Motor neuron (in vitro differentiated cells): ENCODE measurements around the gene CDK10. TPM values are rescaled to one million over a fixed set of nuclear protein-coding genes. Genes with fewer than 3 reads are reported as not detected.

Source experiments
- ATAC-seq, 8 experiments: fragments of 200-7000 bp; cut with Tn5 transposase; replicated peaks in 6 of 8; 2 replicates each; pipeline ENCODE4 v1.8.0; 2021; ENCODE audit warnings: mild to moderate bottlenecking in 8 of 8, moderate library complexity in 8 of 8
- H3K27ac ChIP-seq, 2 donors: fragments of 250-450 bp; sonication (Bioruptor Pico); 2 replicates each; pipeline ENCODE4 v1.9.0; 2021; ENCODE audit warnings: antibody characterized with exemption in 2 of 2, mild to moderate bottlenecking in 2 of 2, moderate library complexity in 1 of 2
- H3K4me1 ChIP-seq, 2 donors: fragments of 250-450 bp; sonication (Bioruptor Pico); replicated peaks in 1 of 2; 2 replicates each; pipeline ENCODE4 v1.6.1; 2021; ENCODE audit warnings: antibody characterized with exemption in 2 of 2, mild to moderate bottlenecking in 2 of 2, moderate library complexity in 1 of 2
- H3K4me3 ChIP-seq, 5 donors: fragments of 250-450 bp; sonication (Bioruptor Pico); 2 replicates each; pipeline ENCODE4 v1.9.0; 2021; ENCODE audit warnings: antibody characterized with exemption in 5 of 5, mild to moderate bottlenecking in 5 of 5, moderate library complexity in 4 of 5
- WGBS, 10 experiments: fragments of 450-650 bp; shearing (Covaris generic); methylation state at CpG; one replicate each; pipeline ENCODE4 v1.0.0; 2022; 5-methylcytosine and 5-hydroxymethylcytosine counted together
- in situ Hi-C, 9 experiments: fragments of 400-800 bp; cut with MboI; loops; one replicate each; pipeline ENCODE4 v1.15.0; 2021; ENCODE audit warnings: low sequenced_read_pairs in 9 of 9, low pct_unique_long_range_greater_than_20kb in 2 of 9; ENCODE audit not compliant: unreplicated experiment in 9 of 9
- total RNA-seq, 8 experiments: library from RNA; unstranded; fragments of 300-600 nt; gene quantifications; 2 replicates each; pipeline versions ENCODE4 v1.2.3 to v1.2.4, GENCODE V29; 2022

Gene CDK10
- total RNA-seq, 8 experiments from 2014 or later: 18.3 to 122 (median 46.6) TPM

DNA sequence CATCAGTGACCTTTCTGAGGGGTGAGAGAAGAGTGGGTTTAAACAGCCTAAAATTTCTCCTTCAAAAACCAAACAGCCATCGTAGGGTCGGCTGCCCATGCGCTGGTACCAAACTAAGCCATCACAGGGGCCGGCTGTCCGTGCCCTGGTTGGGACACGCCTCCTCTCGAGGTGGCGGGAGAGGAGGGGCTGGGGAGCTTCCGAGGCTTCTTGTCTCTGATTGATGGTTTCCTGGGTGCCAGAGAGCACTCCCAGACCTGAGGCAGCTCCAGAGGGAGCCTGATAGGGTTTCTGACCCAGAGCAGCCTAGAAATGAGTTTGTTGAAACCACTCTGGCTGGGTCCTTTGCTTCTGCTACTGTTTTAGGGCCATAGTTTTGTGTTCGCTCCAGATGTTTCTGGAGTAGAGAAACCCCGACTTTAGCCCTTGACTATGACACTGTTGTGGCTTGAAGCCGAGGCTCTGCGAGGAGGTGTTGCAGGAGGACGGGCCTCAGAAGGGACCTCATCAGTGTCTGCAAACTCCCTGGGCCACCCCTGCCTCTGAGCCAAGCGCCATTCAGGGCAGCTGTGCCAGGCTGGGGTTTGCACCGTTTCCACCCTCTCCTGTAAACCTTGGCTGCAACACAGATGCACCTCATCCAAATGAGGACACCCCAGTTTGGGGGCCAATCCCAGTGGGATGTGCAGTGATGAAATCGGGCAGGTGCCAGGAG, 41.1 kb downstream of the CDK10 start:
- Histone ChIP-seq H3K27ac (peak overlapping the region in 1 of 2 donors; percentile 40), H3K4me1 (peaks cover 20 to 47% of the 10 kb centered on the region in 2 donors), H3K4me3 (no peak overlapping the region)
- WGBS, 10 experiments: 70 to 100% (median 92%) methylated on average over 1 to 7 of the region's 17 CpGs; no CpG with 5 or more reads in 3 of the 10 experiments
- in situ Hi-C loops: no loop called here
- ATAC-seq: peak in 4 of 8 experiments; percentile 48 to 71 (median 60)

DNA sequence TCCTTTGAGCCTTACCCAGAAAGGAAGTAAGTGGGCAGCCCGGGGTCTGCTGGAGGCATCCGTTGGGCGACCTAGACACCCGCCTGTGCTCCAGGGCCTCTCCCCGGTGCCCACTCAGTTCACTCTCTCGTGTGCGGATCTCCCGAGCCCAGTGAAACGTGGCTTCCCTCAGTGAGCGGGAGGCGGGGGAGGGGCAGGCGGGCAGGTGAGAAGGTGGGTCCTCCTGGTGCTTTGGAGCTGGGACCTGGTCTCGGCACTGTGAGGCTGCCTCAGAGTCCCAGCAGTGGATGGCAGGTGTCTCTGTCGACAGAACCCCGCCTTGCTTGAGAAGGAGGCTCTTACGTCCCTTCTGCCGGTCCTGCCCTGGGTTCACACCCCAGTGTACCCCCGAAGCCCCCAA, 42.8 kb downstream of the CDK10 start:
- no peak for ATAC-seq
- Histone ChIP-seq H3K27ac (peak overlapping the region in 1 of 2 donors; percentile 97), H3K4me1 (peaks cover 15 to 31% of the 10 kb centered on the region in 2 donors), H3K4me3 (no peak overlapping the region)
- in situ Hi-C loops: no loop called here
- WGBS, 10 experiments: 80 to 94% (median 82%) methylated on average over 1 to 3 of the region's 18 CpGs; no CpG with 5 or more reads in 7 of the 10 experiments

DNA sequence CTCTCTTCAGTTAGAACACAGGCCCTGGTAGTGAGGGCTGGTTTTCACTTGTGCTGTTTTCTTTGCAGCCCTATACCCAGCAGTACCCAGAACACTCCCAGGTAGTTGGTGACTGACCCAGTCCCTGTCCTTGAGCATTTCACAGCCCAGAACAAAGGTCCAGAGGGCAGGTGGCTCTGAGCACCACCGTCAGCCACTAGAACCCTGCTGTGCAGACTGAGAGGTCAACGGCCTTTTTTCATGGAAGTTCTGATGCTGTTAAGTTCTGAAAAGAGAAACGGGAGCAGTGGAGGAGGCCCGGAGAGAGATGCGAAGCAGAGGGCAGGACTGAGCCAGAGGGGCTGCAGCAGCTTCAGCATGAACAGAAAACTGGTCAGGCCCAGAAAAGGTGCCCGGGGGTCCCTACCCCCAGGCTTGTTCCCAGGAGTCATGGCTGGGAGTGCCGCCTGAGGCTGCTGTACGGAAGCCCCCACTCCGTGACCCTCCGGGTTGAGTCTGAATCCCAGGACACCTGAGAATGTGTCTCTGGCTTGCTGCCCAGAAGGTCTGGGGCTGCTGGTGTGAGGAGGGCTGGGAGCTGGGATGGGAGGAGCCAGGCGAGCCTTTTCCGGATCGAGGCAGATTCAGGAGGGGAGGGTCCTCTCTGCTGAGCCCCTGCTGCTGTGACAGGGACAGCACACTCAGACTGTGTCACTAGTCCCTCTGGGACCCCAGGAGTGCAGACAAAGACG, 43.5 kb downstream of the CDK10 start:
- H3K4me3 ChIP-seq: no peak overlapping the region
- peak in 5 of 8 experiments; percentile 78 to 94 (median 85) for ATAC-seq
- WGBS, 10 experiments: 52 to 86% (median 63%) methylated on average over 1 to 8 of the region's 14 CpGs; no CpG with 5 or more reads in 1 of the 10 experiments
- peak overlapping the region; percentile 89 to 97 for H3K27ac ChIP-seq
- in situ Hi-C loops: no loop called here
- peaks cover 15 to 30% of the 10 kb centered on the region in 2 donors for H3K4me1 ChIP-seq

DNA sequence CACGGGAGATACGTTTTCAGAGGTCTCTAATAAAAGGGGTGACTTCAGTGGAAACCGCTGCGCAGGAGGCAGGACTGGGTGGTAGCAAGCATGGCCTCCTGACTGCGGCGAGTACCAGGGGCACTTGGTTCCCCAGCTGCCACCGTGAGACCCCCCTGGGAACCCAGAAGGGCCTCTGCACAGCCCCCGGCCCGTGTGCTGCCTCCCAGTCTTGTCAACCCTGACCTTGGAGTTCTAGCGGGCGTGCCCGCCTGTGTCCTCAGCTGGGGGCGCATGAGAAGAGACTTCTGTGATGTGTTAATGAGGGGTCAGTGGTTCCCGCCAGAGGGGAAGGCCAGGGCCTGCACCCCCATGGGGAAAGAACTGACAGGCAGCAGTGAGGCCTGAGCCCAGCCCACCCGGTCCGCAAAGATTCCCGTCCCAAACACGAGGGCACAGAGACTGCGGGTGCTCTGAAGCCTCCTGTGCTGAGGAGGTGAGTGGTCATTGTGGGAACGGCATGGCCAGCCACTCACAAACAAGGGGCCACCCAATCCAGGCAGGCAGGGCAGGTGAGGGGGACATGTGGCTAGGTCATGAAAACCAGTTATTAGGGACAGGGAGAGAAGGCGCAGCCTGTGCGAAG, 44.2 kb downstream of the CDK10 start:
- peak in 4 of 8 experiments; percentile 5 to 33 (median 24) for ATAC-seq
- Histone ChIP-seq H3K4me3 (no peak overlapping the region), H3K4me1 (peaks cover 15 to 30% of the 10 kb centered on the region in 2 donors), H3K27ac (peak overlapping the region; percentile 89 to 97)
- in situ Hi-C loops: no loop called here
- whole genome bisulfite sequencing, 10 experiments: 60 to 91% (median 78%) methylated on average over 1 to 4 of the region's 22 CpGs; no CpG with 5 or more reads in 6 of the 10 experiments

DNA sequence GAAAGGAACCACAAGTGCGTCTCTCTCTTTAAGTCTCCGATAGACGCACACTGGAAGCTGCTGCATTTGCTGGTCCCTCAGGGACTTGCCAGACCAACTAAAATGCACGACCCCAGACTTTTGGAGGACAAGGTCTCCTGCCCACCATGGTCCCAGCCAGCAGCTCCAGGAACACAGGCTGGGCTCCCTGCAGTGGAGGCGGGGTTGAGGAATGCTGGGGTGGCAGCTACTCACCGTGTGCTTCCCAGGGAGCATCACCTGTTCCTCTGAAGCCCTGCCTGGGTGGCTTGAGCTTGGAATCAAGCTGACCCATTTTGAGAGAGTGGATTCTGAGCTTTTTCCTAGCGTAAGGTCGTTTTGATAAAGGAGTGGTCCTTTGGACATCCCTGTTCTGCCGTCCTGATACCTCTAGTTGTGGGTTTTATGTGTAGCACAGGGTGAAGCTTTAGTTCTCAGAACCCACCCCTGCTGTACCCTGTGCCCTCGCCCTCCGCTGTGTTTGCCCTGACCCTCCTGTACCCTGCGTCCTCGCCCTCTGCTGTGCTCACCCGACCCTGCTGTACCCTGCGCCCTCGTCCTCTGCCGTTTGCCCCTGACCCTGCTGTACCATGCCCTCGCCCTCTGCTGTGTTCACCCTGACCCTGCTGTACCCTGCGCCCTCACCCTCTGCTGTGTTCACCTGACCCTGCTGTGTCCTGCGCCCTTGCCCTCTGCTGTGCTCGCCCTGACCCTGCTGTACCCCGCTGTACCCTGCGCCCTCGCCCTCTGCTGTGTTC, 45.8 kb downstream of the CDK10 start:
- no peak overlapping the region for H3K27ac ChIP-seq
- ATAC-seq: no peak
- H3K4me1 ChIP-seq: peaks cover 15 to 26% of the 10 kb centered on the region in 2 donors
- no peak overlapping the region for H3K4me3 ChIP-seq
- 40 to 100% (median 93%) methylated on average over 1 to 5 of the region's 24 CpGs; no CpG with 5 or more reads in 3 of the 10 experiments for WGBS, 10 experiments
- in situ Hi-C loops: no loop called here

DNA sequence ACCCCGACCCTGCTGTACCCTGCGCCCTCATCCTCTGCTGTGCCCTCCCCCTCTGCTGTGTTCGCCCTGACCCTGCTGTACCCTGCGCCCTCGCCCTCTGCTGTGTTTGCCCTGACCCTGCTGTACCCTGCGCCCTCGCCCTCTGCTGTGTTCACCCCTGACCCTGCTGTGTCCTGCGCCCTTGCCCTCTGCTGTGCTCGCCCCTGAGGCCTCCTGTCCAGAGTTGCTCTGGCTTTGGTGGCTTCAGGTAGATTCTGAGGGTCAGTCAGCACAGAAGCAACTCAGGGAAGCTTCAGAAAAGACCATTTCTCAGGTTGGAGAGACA, 46.4 kb downstream of the CDK10 start:
- no peak overlapping the region for H3K4me3 ChIP-seq
- 58 to 100% (median 94%) methylated on average over 1 to 4 of the region's 9 CpGs; no CpG with 5 or more reads in 5 of the 10 experiments for WGBS, 10 experiments
- peaks cover 15 to 20% of the 10 kb centered on the region in 2 donors for H3K4me1 ChIP-seq
- no peak overlapping the region for H3K27ac ChIP-seq
- in situ Hi-C loops: no loop called here
- no peak for ATAC-seq

DNA sequence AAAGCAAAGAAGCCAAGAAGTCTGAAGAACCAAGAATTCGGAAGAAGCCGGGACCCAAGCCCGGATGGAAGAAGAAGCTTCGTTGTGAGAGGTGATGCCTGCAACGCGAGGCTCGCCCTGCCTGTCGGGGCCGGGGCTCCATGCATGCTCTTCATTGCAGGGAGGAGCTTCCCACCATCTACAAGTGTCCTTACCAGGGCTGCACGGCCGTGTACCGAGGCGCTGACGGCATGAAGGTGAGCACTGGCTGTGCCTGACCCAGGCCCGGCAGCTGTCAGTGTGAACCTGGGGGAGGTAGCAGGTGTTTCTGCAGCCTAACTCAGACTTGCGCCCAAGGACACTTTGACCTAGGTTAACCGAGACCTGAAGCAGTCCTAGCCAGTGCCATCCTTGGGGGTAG, 46.8 kb downstream of the CDK10 start:
- in situ Hi-C loops: no loop called here
- WGBS, 10 experiments: 82 to 100% (median 96%) methylated on average over 2 to 11 of the region's 17 CpGs; no CpG with 5 or more reads in 3 of the 10 experiments
- no peak overlapping the region for H3K27ac ChIP-seq
- no peak overlapping the region for H3K4me3 ChIP-seq
- ATAC-seq: no peak
- H3K4me1 ChIP-seq: peaks cover 15 to 19% of the 10 kb centered on the region in 2 donors

DNA sequence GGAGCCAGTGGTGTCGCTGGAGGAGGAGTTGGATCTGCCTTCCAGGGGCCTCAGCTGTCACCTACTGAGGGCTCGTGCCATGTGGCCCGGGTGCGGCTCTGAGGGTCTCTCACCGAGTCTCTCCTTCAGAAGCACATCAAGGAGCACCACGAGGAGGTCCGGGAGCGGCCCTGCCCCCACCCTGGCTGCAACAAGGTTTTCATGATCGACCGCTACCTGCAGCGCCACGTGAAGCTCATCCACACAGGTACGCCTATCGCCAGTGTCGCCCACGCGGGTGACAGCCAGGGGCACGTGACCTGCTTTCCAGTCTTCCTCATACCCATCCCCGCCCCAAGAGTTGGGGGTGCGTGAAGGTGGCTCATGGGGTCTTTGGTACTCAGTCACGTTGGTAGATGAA, 47.3 kb downstream of the CDK10 start:
- no peak overlapping the region for H3K4me3 ChIP-seq
- peaks cover 15 to 19% of the 10 kb centered on the region in 2 donors for H3K4me1 ChIP-seq
- H3K27ac ChIP-seq: no peak overlapping the region
- 0 to 100% (median 85%) methylated on average over 1 to 15 of the region's 21 CpGs; no CpG with 5 or more reads in 2 of the 10 experiments for WGBS, 10 experiments
- in situ Hi-C loops: no loop called here
- ATAC-seq: no peak

DNA sequence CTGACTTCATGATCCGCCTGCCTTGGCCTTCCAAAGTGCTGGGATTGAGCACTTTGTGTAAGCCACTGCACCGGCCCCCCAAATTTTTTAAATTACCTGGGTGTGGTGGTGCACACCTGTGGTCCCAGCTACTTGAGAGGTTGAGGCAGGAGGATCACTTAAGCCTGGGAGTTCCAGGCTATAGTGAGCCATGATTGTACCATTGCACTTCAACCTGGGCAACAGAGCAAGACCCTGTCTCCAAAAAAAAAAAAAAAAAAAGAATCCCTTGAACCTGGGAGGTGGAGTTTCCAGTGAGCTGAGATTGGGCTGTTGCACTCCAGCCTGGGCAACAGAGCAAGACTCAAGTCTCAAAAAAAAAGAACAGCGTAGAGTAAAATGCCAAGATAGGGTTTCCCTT, 50.1 kb downstream of the CDK10 start:
- WGBS, 10 experiments: 71 to 100% (median 98%) methylated on average over 1 to 3 of the region's 3 CpGs; no CpG with 5 or more reads in 4 of the 10 experiments
- no peak overlapping the region for H3K27ac ChIP-seq
- no peak overlapping the region for H3K4me3 ChIP-seq
- H3K4me1 ChIP-seq: no peaks in the 10 kb centered on the region
- ATAC-seq: no peak
- in situ Hi-C loops: no loop called here

DNA sequence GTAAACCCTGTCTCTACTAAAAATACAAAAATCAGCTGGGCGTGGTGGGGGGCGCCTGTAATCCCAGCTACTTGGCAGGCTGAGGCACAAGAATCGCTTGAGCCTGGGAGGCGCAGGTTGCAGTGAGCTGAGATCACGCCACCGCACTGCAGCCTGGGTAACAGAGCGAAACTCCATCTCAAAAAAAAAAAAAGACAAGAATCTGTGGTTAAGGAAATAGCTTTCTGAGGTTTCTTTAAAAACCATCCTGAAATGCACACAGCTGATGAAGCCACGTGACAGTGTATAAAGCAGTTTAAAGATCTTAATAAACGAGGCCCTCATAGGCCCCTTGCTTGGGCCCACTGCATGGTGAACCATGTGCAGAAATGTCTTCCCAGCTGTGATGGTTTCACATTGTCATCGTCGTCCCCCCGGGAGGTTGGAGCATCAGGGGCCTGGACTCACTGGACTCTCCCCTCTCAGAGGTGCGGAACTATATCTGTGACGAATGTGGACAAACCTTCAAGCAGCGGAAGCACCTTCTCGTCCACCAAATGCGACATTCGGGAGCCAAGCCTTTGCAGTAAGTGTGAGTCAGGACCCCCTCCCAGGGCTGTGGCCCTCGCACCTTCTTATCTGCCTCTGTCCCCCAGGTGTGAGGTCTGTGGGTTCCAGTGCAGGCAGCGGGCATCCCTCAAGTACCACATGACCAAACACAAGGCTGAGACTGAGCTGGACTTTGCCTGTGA, 51.0 kb downstream of the CDK10 start:
- 87 to 100% (median 92%) methylated on average over 4 to 14 of the region's 20 CpGs; no CpG with 5 or more reads in 2 of the 10 experiments for WGBS, 10 experiments
- ATAC-seq: no peak
- H3K4me3 ChIP-seq: no peak overlapping the region
- in situ Hi-C loops: no loop called here
- H3K27ac ChIP-seq: no peak overlapping the region
- no peaks in the 10 kb centered on the region for H3K4me1 ChIP-seq

DNA sequence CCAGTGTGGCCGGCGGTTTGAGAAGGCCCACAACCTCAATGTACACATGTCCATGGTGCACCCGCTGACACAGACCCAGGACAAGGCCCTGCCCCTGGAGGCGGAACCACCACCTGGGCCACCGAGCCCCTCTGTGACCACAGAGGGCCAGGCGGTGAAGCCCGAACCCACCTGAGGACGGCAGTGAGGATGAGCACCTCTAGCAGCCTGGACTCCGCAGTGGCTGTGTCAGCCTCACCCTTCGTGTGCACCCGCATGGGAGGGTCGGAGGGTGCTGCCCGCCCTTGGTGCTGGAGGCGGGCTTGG, 51.5 kb downstream of the CDK10 start:
- 90 to 100% (median 96%) methylated on average over 2 to 10 of the region's 14 CpGs; no CpG with 5 or more reads in 6 of the 10 experiments for WGBS, 10 experiments
- no peak overlapping the region for H3K27ac ChIP-seq
- no peaks in the 10 kb centered on the region for H3K4me1 ChIP-seq
- H3K4me3 ChIP-seq: no peak overlapping the region
- ATAC-seq: peak in 4 of 8 experiments; percentile 13 to 28 (median 16)
- in situ Hi-C loops: no loop called here
